Measurements from ENCODE around the gene AIFM2.

AIFM2 gene

DNA sequence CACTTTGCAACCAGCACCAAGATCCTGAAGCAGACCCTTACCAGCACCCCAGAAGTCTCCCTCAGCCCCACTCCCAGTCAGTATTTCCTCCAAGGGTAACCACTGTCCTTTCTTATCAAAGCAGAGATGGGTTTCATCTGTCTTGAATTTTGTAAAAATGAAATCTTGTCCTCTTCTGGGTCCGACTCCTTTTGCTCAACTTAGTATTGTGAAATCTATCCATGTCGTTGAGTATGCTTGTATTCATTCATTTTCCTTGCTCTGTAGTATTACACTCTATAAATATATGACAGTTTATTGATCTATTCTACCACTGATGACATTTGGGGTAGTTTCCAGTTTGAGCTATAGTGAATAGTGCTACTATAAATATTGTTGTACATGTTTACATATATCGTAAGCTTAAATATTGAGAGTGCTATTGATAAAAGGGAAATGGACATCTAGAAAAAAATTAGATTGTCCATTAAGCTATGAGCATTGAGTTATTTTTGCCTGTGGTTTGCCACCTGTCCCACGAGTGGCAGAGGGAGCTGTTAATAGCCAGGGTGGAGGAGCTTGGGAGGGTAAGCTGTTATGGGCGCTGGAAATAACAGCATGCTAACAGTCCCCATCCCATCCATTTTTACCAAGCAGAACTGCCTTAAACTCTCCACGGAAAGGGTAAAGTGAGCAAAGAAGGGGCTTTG is 36.5 kb downstream of the AIFM2 start:
- TF ChIP-seq FOXP2 (optimal IDR thresholded peaks at IDR 0.05; ENCODE audit: borderline replicate concordance, extremely low read depth, extremely low read length, insufficient read depth), result no peak
- no peak for TF ChIP-seq POLR2AphosphoS5 (IDR thresholded peaks at IDR 0.05; ENCODE audit: low read depth, low read length)
- TF ChIP-seq, protein P1, sequence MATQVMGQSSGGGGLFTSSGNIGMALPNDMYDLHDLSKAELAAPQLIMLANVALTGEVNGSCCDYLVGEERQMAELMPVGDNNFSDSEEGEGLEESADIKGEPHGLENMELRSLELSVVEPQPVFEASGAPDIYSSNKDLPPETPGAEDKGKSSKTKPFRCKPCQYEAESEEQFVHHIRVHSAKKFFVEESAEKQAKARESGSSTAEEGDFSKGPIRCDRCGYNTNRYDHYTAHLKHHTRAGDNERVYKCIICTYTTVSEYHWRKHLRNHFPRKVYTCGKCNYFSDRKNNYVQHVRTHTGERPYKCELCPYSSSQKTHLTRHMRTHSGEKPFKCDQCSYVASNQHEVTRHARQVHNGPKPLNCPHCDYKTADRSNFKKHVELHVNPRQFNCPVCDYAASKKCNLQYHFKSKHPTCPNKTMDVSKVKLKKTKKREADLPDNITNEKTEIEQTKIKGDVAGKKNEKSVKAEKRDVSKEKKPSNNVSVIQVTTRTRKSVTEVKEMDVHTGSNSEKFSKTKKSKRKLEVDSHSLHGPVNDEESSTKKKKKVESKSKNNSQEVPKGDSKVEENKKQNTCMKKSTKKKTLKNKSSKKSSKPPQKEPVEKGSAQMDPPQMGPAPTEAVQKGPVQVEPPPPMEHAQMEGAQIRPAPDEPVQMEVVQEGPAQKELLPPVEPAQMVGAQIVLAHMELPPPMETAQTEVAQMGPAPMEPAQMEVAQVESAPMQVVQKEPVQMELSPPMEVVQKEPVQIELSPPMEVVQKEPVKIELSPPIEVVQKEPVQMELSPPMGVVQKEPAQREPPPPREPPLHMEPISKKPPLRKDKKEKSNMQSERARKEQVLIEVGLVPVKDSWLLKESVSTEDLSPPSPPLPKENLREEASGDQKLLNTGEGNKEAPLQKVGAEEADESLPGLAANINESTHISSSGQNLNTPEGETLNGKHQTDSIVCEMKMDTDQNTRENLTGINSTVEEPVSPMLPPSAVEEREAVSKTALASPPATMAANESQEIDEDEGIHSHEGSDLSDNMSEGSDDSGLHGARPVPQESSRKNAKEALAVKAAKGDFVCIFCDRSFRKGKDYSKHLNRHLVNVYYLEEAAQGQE (IDR thresholded peaks at IDR 0.05; ENCODE audit: insufficient read depth in 1 of 2, low read depth in 2 of 2, low read length in 2 of 2), result no peak
- TF ChIP-seq TAF1 (IDR thresholded peaks at IDR 0.05; ENCODE audit: borderline replicate concordance, insufficient read depth, low read length), result no peak
- no peak for TF ChIP-seq SIN3A (IDR thresholded peaks at IDR 0.05; ENCODE audit: borderline replicate concordance, insufficient read depth, low read length)

DNA sequence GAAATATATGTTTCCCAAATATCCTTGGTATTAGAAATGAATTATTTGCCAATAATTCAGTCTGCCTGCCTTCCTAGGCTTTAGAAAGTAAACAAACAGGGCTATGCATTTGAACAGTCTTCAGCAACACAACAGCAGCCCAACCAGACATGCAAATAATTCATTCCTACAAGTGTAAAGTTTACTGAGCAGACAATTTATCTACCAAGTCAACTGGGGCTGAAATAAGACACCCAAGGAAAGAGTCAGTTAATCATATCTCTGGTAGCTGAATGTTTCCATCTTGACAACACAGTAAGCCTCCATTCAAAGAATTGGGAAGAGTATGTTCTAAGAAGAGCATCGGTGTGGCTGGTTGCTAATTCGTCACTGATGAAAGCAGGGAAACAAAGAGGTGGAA is 38.4 kb downstream of the AIFM2 start:
- TF ChIP-seq, protein P1 (IDR thresholded peaks at IDR 0.05; ENCODE audit: insufficient read depth in 1 of 2, low read depth in 2 of 2, low read length in 2 of 2), result no peak
- no peak for TF ChIP-seq TAF1 (IDR thresholded peaks at IDR 0.05; ENCODE audit: borderline replicate concordance, insufficient read depth, low read length)
- no peak for TF ChIP-seq POLR2AphosphoS5 (IDR thresholded peaks at IDR 0.05; ENCODE audit: low read depth, low read length)

DNA sequence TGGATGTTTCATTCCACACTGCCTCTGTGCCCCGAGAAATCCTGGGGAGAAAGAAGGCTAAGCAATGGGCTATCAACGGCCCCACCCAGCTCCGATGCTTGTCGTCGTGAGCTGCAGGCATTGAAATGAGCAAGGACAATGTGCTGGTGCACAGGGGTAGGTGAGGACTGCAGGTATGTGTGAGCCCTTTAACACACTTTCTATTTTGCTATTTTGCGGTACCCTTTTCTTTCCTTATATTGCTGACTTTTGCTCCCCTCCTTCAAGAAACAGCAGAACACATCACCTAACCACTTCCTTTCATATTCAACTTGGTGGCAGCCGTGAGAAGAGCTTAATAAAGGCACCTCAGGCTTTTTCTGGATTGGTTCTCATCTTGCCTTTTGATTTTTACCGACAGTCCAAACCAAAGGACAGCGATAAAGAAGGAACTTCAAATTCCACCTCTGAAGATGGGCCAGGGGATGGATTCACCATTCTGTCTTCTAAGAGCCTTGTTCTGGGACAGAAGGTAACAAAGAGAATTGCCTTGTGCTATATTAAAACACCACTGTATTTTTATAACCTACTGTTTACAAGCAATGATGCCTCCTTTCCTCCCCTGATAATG is 39.2 kb downstream of the AIFM2 start:
- TF ChIP-seq, protein P1 (IDR thresholded peaks at IDR 0.05; ENCODE audit: insufficient read depth in 1 of 2, low read depth in 2 of 2, low read length in 2 of 2), result no peak
- no peak for TF ChIP-seq TAF1 (IDR thresholded peaks at IDR 0.05; ENCODE audit: borderline replicate concordance, insufficient read depth, low read length)
- no peak for TF ChIP-seq FOXP2 (optimal IDR thresholded peaks at IDR 0.05; ENCODE audit: borderline replicate concordance, extremely low read depth, extremely low read length, insufficient read depth)
- no peak for TF ChIP-seq POLR2AphosphoS5 (IDR thresholded peaks at IDR 0.05; ENCODE audit: low read depth, low read length)
- TF ChIP-seq SIN3A (IDR thresholded peaks at IDR 0.05; ENCODE audit: borderline replicate concordance, insufficient read depth, low read length), result no peak

DNA sequence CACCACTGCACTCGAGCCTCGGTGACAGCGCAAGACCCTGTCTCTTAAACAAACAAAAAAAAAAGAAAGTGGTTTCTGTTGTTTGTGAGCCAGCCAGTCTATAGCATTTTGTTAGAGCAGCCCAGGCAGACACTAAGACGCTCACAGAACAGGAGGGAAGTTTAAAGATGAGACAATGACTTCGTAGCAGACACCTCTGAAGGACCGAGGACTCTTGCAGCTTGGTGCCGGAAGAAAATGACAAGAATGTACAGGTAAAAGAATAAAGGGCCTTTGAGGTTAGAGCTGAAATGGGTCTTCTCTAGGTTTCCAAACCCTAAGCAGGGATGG is 40.3 kb downstream of the AIFM2 start:
- no peak for TF ChIP-seq FOXP2 (optimal IDR thresholded peaks at IDR 0.05; ENCODE audit: borderline replicate concordance, extremely low read depth, extremely low read length, insufficient read depth)
- TF ChIP-seq TAF1 (IDR thresholded peaks at IDR 0.05; ENCODE audit: borderline replicate concordance, insufficient read depth, low read length), result no peak
- no peak for TF ChIP-seq SIN3A (IDR thresholded peaks at IDR 0.05; ENCODE audit: borderline replicate concordance, insufficient read depth, low read length)
- TF ChIP-seq, protein P1 (IDR thresholded peaks at IDR 0.05; ENCODE audit: insufficient read depth in 1 of 2, low read depth in 2 of 2, low read length in 2 of 2), result no peak
- no peak for TF ChIP-seq POLR2AphosphoS5 (IDR thresholded peaks at IDR 0.05; ENCODE audit: low read depth, low read length)

All from PFSK-1 (cell line).